ENCODE measurements around the gene PDE2A.
A peak's percentile ranks its signal among the peaks of the same experiment; 100 is the strongest.

The PDE2A gene

DNA sequence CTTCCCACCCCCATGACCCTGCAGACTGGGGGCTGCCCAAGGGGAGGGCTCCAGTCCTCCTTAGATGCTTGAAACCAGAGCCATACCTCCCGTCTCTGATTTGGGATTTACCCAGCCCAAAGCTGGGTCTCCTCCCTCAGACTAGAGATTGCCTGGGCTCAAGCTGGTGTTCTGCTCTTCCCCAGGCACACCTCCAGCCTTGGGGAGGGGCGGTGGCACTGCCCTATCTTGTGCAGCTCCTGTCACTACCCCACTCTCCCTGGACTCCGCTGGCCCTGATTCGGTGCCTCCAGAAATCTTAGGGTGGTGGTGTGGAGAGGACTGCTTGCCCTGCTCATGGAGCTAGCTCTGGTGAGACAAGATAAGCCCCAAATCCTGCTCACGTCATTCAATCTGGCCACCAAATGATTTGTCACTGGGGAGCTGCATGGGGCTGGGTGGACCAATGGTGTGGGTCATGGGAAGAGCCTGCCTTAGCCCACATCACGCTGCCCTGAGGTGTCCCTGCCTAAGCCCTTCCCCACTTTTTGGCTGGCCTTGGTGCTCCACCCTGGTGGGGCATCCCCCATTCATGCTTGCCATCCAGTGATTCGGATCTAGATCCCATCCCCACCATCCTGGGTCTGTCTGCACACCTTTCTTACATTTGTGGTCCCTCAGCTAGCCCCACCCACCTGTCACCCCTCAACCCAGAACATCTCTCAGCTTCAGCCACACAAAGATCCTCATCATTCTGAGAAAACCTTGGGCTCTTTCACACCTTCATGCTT is 87.7 kb downstream of the PDE2A start:
- Mint-ChIP-seq H3K4me3 (no peak overlapping the region), H3K36me3 (ENCODE audit: low read depth) (no peaks in the 10 kb centered on the region), H3K27ac (no peak overlapping the region), H3K27me3 (ENCODE audit: low read depth) (peaks cover 96% of the 10 kb centered on the region), H3K4me1 (peaks cover 21% of the 10 kb centered on the region), H3K9me3 (no peaks in the 10 kb centered on the region)
- TF ChIP-seq, protein P1, sequence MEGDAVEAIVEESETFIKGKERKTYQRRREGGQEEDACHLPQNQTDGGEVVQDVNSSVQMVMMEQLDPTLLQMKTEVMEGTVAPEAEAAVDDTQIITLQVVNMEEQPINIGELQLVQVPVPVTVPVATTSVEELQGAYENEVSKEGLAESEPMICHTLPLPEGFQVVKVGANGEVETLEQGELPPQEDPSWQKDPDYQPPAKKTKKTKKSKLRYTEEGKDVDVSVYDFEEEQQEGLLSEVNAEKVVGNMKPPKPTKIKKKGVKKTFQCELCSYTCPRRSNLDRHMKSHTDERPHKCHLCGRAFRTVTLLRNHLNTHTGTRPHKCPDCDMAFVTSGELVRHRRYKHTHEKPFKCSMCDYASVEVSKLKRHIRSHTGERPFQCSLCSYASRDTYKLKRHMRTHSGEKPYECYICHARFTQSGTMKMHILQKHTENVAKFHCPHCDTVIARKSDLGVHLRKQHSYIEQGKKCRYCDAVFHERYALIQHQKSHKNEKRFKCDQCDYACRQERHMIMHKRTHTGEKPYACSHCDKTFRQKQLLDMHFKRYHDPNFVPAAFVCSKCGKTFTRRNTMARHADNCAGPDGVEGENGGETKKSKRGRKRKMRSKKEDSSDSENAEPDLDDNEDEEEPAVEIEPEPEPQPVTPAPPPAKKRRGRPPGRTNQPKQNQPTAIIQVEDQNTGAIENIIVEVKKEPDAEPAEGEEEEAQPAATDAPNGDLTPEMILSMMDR (IDR thresholded peaks at IDR 0.05; ENCODE audit: unreplicated experiment in 3 of 3) = no peak

- H3K27me3 Mint-ChIP-seq (ENCODE audit: low read depth) = peaks cover 96% of the 10 kb centered on the region
- H3K27ac Mint-ChIP-seq = no peak overlapping the region
- no peaks in the 10 kb centered on the region for H3K36me3 Mint-ChIP-seq (ENCODE audit: low read depth)
- peak overlapping the region; percentile 4 to 24 (median 16) for H3K4me3 Mint-ChIP-seq
- TF ChIP-seq, protein P1 (IDR thresholded peaks at IDR 0.05; ENCODE audit: unreplicated experiment in 3 of 3) = peak; percentile 87 to 97 (median 95)
- H3K4me1 Mint-ChIP-seq = peaks cover 17% of the 10 kb centered on the region
- H3K9me3 Mint-ChIP-seq = no peaks in the 10 kb centered on the region
Observed at GRCh38 chr11:72585762-72586311, 88.4 kb downstream of the PDE2A start.

DNA sequence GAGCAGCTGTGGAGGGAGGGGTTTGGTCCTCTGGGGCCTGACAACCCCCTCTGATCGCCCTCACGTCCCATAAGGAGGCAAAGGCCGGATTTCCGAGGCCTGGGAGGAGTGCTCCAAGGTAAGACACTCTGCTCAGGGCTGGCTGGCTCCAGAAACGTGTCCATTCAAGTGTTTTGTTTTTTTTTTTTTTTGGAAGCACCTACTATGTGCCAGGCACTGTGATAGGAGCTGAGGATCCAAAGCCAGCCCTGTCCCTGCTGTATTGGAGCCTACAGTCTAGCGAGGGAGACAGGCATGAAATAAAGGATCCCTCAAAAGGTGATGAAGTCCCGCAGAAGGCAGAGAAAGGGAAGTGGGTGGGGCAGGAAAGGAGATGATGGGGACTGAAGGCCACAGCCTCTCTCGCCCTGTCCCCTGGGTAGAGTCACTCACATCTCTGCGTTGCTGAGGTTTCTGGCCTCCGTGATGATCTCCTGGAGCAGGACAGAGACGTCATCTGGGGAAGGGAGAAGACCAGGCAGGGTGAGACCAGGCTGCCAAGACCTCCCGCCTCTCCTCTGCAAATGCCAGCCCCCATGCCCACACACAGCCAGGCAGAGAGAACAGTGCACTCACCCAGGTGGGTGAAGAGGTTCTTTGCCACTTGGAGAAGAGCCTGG is 89.2 kb downstream of the PDE2A start:
- TF ChIP-seq, protein P1 (IDR thresholded peaks at IDR 0.05; ENCODE audit: unreplicated experiment in 3 of 3) = no peak
- Mint-ChIP-seq H3K27ac (no peak overlapping the region), H3K36me3 (ENCODE audit: low read depth) (no peaks in the 10 kb centered on the region), H3K4me3 (peak overlapping the region in 1 of 3 experiments; percentile 61), H3K27me3 (ENCODE audit: low read depth) (peaks cover 94% of the 10 kb centered on the region), H3K4me1 (peaks cover 13% of the 10 kb centered on the region), H3K9me3 (no peaks in the 10 kb centered on the region)

DNA sequence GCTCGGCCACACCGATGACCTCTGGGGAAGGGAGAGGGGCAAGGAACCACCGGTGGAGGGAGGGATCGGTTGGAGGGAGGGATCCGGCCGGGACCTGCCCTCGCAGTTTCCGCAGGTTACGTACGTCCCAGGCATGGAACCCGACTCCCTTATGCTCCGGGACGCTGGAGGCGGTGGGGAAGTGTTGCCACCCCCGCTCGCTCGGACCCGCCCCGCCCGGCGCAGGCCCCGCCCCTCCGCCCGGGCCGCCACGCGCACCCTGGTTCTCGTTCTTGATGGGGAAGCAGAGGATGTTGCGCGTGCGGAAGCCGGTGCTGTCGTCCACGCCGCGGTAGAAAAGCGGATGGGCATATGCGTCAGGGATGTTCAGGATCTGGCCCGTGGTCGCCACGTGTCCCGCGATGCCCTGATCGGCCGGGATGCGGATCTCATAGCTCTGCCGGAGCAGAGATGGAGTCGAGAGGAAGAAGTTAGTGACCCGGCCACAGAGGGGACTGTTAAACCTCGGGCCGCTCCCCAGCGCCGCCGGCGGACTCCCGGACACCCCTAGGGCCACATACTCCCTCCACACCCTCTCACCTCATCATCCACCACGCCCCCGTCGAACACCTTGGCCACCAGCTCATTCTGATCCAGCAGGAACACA is 89.8 kb downstream of the PDE2A start:
- Mint-ChIP-seq H3K36me3 (ENCODE audit: low read depth) (no peaks in the 10 kb centered on the region), H3K9me3 (no peaks in the 10 kb centered on the region), H3K4me1 (peaks cover 11% of the 10 kb centered on the region), H3K27ac (no peak overlapping the region), H3K27me3 (ENCODE audit: low read depth) (peaks cover 94% of the 10 kb centered on the region), H3K4me3 (peak overlapping the region; percentile 32 to 61 (median 34))
- TF ChIP-seq, protein P1 (IDR thresholded peaks at IDR 0.05; ENCODE audit: unreplicated experiment in 3 of 3) = no peak

GRCh38 chr11:72583616-72584292 is 90.5 kb downstream of the PDE2A start:
- Mint-ChIP-seq H3K4me1 (peaks cover 8% of the 10 kb centered on the region), H3K9me3 (no peaks in the 10 kb centered on the region), H3K36me3 (ENCODE audit: low read depth) (no peaks in the 10 kb centered on the region), H3K27ac (no peak overlapping the region), H3K27me3 (ENCODE audit: low read depth) (peaks cover 89% of the 10 kb centered on the region), H3K4me3 (peak overlapping the region in 2 of 3 experiments; percentile 17 to 66)
- TF ChIP-seq, protein P1 (IDR thresholded peaks at IDR 0.05; ENCODE audit: unreplicated experiment in 3 of 3) = no peak
